Urinary bladder (tissue), 4 donors: Measurements from ENCODE around the gene CLMP. TPM values are rescaled to one million over a fixed set of nuclear protein-coding genes. Genes with fewer than 3 reads are reported as not detected.
"Not testable (repeated sequence)": the region's sequence is repeated elsewhere in the genome, so short reads cannot be mapped to it uniquely, and the experiment has no call there.

Source experiments
- DNase-seq: peaks from one replicate; pipeline ENCODE4 v3.0.0-alpha.2; 2015; ENCODE audit errors: extremely low spot score
- H3K27ac ChIP-seq: one replicate; pipeline ENCODE4 v1.5.1; 2013; ENCODE audit warnings: low read depth, mild to moderate bottlenecking, moderate library complexity
- H3K36me3 ChIP-seq: one replicate; pipeline ENCODE4 v1.6.1; 2013; ENCODE audit warnings: mild to moderate bottlenecking, moderate library complexity; ENCODE audit not compliant: insufficient read depth
- H3K4me1 ChIP-seq: one replicate; pipeline ENCODE4 v1.6.1; 2013; ENCODE audit warnings: mild to moderate bottlenecking, moderate library complexity; ENCODE audit not compliant: insufficient read depth
- H3K4me3 ChIP-seq: one replicate; pipeline ENCODE4 v1.5.1; 2013; ENCODE audit warnings: low read depth, low read length
- WGBS: extraction: QIAGEN DNeasy Blood & Tissue Kit; methylation state at CpG from one replicate; pipeline ENCODE4 v1.1.7; 2013; 5-methylcytosine and 5-hydroxymethylcytosine counted together
- polyA plus RNA-seq: library from polyadenylated mRNA; stranded (reverse); fragments of 200-250 nt; gene quantifications from one replicate; pipeline ENCODE4 v1.2.3, GENCODE V29; 2013
- total RNA-seq: library from RNA; depleted of rRNA; stranded (reverse); fragments of >200 nt; gene quantifications from one replicate; pipeline ENCODE4 v1.2.3, GENCODE V29; 2014
- donor health status: healthy with polysubstance abuse.
- donor health status: healthy.

The CLMP gene
- total and polyA plus RNA-seq, 2 donors, result 41.0 to 46.0 TPM

- H3K4me1 ChIP-seq, result no peaks in the 10 kb centered on the region
Observed at GRCh38 chr11:123104697-123105096, 90.4 kb downstream of the CLMP start.

DNA sequence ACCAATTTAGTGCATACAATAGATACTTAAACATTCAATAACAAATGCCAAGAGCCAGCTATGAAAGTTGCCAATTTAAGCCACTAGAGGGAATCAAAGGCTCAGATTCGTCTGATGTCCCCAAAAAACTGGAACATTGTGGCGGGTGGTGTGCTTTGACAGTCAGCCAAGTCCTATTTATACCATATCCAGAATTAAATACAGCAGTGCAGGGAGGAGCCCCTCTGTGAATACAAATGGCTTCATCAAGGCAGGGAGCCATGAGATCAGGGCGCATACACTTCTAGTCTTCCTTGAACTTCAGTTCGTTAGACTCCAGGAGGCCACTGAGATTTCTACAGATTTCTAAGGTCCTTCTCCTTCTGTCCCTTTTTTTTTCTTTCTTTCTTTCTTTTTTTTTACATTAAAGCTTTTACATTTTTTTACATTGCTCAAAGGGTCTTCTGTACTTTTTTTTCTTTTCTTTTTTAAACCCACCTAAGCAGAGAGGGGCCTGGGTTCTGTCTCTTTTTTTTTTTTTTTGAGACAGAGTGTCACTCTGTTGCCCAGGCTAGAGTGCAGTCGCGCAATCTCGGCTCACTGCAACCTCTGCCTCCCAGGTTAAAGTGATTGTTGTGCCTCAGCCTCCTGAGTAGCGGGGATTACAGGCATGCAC, 91.6 kb downstream of the CLMP start:
- H3K4me1 ChIP-seq, result no peaks in the 10 kb centered on the region
- H3K36me3 ChIP-seq, result no peaks in the 10 kb centered on the region
- no peak overlapping the region for H3K27ac ChIP-seq
- WGBS, result 50% methylated on average over 8 of the region's 8 CpGs
- no peak overlapping the region for H3K4me3 ChIP-seq
- DNase-seq, result peak; percentile 50

More at GRCh38 chr11:123104697-123105096, 90.4 kb downstream of the CLMP start:
- Histone ChIP-seq H3K36me3 (no peaks in the 10 kb centered on the region), H3K27ac (peak overlapping the region; percentile 51), H3K4me3 (no peak overlapping the region)
- 96% methylated on average over 3 of the region's 3 CpGs for WGBS
- no peak for DNase-seq

DNA sequence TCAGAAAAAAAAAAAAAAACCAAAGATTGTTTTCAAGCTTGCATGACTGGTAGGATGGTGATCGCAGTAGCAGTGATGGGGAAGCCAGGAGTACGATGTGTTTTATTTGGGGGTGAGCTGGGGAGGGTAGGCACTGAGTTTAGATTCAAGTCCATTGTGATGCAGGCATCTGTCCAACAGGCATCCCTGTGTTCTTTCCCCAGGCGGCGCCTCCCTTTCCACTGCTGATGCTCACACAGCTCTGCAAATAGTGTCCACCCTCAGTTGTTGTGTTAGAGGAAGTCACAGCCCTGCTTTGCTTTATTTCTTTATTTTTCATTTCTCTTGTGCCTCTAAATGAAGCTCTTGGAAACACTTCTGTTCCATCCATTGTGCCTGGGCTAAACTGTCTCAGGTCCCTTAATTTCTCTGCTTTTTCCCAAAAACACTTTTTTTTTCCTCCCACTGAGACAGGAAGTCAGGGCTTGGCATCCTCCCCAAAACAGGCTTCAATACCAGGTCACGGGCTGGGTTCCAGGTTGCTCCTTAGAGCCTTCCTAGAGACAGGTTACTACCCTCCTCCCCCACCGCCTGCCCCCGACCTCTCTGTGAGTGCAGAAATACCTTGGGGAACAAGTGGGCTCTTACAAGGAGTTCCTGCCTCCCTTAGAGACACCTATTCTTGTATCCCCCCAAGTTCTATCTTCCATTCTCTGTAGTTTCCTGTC, 94.5 kb downstream of the CLMP start:
- WGBS, result 54% methylated on average over 7 of the region's 7 CpGs
- no peak for DNase-seq
- H3K27ac ChIP-seq, result no peak overlapping the region
- H3K36me3 ChIP-seq, result no peaks in the 10 kb centered on the region
- H3K4me3 ChIP-seq, result no peak overlapping the region
- H3K4me1 ChIP-seq, result no peaks in the 10 kb centered on the region

DNA sequence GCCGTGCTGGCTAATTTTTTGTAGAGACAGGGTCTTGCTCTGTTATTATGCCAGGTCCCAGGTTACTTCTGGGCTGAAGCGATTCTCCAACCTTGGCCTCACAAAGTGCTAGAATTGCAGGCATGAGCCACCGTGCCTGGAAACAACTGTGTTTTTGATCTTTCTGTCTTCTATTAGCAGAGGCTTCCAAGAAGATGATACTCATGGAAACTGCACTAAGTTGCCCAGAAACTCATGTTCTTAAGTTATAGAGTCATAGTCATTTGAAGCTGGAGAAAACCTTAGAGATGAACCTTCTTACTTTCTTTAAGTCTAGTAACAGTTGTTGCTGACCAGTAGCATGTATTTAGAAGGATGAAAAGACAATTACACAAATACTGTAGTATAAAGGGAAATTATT, 96.1 kb downstream of the CLMP start:
- H3K36me3 ChIP-seq, result no peaks in the 10 kb centered on the region
- no peak overlapping the region for H3K27ac ChIP-seq
- WGBS, result 86% methylated on average over 3 of the region's 3 CpGs
- H3K4me1 ChIP-seq, result no peaks in the 10 kb centered on the region
- DNase-seq, result no peak
- H3K4me3 ChIP-seq, result no peak overlapping the region

DNA sequence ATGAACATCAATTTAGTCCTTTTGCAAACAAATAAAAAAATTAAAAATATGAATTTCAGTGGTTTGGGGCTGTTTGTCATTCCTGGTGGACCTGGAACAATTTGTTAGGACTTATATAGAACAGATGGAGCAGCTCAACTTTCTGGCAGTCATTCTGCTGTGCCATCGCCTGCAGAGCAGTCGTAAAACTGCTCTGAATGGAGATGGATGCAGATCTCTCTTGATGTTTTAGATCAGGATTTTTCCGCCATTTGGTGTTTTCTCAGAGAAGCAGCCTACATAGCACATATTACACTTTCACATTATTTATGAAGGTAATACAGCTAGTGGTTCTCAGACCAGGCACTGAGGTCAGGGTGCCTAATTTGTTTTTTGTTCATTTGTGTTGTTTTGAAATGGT, 101.3 kb downstream of the CLMP start:
- no peak overlapping the region for H3K27ac ChIP-seq
- DNase-seq, result no peak
- H3K4me3 ChIP-seq, result no peak overlapping the region
- no peaks in the 10 kb centered on the region for H3K4me1 ChIP-seq
- 76% methylated on average over 3 of the region's 3 CpGs for WGBS
- no peaks in the 10 kb centered on the region for H3K36me3 ChIP-seq

- H3K36me3 ChIP-seq, result no peaks in the 10 kb centered on the region
- no peak overlapping the region for H3K27ac ChIP-seq
- no peak overlapping the region for H3K4me3 ChIP-seq
- H3K4me1 ChIP-seq, result no peaks in the 10 kb centered on the region
- no peak for DNase-seq
- WGBS, result 56% methylated on average over 6 of the region's 6 CpGs
Observed at GRCh38 chr11:123091506-123091905, 103.5 kb downstream of the CLMP start.

- not testable (repeated sequence) for H3K27ac ChIP-seq, DNase-seq, H3K36me3 ChIP-seq, H3K4me1 ChIP-seq, H3K4me3 ChIP-seq
- WGBS, result 94% methylated on average over 8 of the region's 8 CpGs
Observed at GRCh38 chr11:123090168-123090567, 104.9 kb downstream of the CLMP start.

DNA sequence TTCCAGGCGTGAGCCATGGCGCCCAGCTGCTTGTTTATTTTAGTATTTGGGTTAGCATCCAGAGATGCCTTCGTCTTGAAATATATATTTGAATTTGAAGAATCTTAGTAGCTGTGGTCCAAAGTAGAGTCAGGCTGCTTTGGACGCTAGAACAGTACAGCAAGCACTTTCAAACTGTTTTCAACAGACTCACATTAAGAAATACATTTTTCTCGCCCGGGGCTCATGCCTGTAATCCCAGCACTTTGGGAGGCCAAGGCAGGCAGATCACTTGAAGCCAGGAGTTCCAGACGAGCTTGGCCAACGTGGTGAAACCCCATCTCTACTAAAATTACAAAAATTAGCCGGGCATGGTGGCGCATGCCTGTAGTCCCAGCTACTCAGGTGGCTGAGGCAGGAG, 106.2 kb downstream of the CLMP start:
- not testable (repeated sequence) for H3K4me3 ChIP-seq, H3K4me1 ChIP-seq, DNase-seq, H3K27ac ChIP-seq, H3K36me3 ChIP-seq
- WGBS, result 91% methylated on average over 10 of the region's 10 CpGs

DNA sequence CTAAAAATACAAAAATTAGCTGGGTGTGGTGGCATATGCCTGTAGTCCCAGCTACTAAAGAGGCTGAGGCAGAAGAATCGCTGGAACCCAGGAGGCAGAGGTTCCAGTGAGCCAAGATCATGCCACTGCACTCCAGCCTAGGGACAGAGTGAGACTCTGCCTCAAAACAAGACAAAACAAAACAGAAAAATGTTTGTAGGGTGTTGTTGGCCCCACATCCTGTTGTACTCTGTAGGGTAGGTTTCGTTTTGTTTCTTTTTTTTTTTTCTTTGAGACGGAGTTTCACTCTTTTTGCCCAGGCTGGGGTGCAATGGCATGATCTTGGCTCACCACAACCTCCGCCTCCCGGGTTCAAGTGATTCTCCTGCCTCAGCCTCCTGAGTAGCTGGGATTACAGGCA, 107.4 kb downstream of the CLMP start:
- H3K27ac ChIP-seq, DNase-seq, H3K4me1 ChIP-seq, H3K36me3 ChIP-seq, H3K4me3 ChIP-seq: not testable (repeated sequence)
- 85% methylated on average over 5 of the region's 5 CpGs for WGBS

DNA sequence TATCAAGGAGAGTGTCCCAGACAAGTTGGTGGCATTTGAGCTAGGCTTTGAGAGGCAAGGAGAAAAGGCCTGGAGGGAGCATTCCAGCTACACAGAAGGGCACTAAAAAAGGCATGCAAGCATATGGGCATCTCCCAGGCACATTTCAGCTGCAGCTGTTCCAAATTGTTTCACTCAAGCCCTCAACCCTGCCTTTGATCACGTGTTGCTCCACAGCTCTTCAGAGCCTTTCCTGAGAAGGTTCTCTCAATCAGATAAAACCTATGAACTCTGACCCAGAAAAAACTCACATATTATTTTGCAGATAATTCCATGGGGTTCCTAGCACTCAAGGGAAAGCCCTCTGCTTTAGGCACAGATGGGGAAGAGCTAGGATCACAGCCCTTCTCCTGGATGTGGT, 108.7 kb downstream of the CLMP start:
- Histone ChIP-seq H3K27ac (no peak overlapping the region), H3K4me3 (no peak overlapping the region), H3K36me3 (no peaks in the 10 kb centered on the region), H3K4me1 (no peaks in the 10 kb centered on the region)
- no peak for DNase-seq
- 67% methylated on average over 1 of the region's 1 CpG for WGBS

DNA sequence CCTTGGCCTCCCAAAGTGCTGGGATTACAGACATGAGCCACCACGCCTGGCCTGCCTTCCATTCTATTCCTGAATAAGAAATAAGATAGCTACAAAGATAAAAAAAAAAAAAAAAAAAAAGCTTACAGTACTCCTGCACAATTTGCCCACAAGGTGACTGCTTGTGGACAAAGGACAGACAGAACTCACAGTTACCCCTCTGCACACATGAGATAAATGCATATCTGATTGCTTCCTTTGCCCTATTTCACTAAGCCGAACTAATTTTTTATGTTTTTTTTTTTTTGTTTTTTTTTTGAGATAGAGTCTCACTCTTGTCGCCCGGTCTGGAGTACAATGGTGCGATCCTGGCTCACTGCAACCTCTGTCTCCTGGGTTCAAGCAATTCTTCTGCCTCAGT, 109.6 kb downstream of the CLMP start:
- Histone ChIP-seq H3K36me3 (no peaks in the 10 kb centered on the region), H3K27ac (no peak overlapping the region), H3K4me1 (no peaks in the 10 kb centered on the region), H3K4me3 (no peak overlapping the region)
- 94% methylated on average over 5 of the region's 5 CpGs for WGBS
- no peak for DNase-seq

GRCh38 chr11:123084454-123084853, 110.6 kb downstream of the CLMP start:
- Histone ChIP-seq H3K4me3 (no peak overlapping the region), H3K4me1 (no peaks in the 10 kb centered on the region), H3K27ac (no peak overlapping the region), H3K36me3 (no peaks in the 10 kb centered on the region)
- no peak for DNase-seq
- 97% methylated on average over 7 of the region's 7 CpGs for WGBS

GRCh38 chr11:123083623-123084029, 111.4 kb downstream of the CLMP start:
- peak; percentile 74 for DNase-seq
- Histone ChIP-seq H3K36me3 (no peaks in the 10 kb centered on the region), H3K4me3 (no peak overlapping the region), H3K27ac (peak overlapping the region; percentile 45), H3K4me1 (no peaks in the 10 kb centered on the region)
- 3% methylated on average over 4 of the region's 4 CpGs for WGBS

DNA sequence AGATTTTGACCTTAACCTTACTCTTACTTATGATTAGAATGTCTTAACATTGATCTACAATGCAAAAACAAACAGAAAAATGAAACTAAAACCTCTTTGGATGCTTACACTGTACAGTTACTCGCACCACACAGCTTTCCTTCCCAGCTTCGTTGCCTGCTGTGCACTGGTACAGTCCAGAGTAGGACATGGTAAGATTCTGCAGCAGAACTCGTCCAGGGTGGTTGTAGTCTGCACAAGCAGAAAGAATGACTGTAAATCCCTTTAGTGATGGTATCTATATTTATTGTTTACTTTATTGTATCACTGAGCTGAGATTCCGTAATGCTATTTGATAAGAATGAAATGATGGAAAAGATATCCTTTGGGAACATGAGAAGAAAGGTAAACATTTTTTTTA, 112.1 kb downstream of the CLMP start:
- Histone ChIP-seq H3K27ac (no peak overlapping the region), H3K4me1 (no peaks in the 10 kb centered on the region), H3K36me3 (no peaks in the 10 kb centered on the region), H3K4me3 (no peak overlapping the region)
- DNase-seq, result no peak
- WGBS, result 29% methylated on average over 4 of the region's 4 CpGs
